Stimulated activated CD8-positive, alpha-beta memory T cell treated with anti-CD3 and anti-CD28 coated beads, Interleukin-15, amount 100 ng/mL, for 4 hours (primary cell): Measurements from ENCODE around the gene EQTN.

Experiments
- DNase-seq, 2 donors: peaks; one replicate each; pipeline ENCODE4 v3.0.0-alpha.2; 2020; ENCODE audit warnings: low read depth in 2 of 2

Gene EQTN

DNA sequence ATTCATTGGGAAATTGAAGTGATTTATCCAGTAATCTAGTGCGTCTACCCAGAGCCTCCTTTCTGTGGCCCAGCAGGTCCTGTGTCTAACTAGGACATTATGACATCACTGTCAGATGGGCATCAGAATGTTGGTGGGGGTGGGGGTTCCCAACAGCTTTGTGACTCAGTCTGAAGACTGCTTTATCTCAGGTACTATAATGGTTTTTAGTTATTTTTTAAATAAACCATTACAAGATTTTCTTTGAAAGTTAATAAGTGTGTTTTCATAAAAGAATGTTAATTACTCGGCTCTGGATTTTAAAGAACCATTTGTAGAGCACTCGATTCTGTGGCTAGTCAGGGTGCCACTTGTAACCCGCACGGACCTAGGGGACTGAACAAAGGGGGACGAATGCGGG lies at the start of gene EQTN:
Gene EQTN (minus strand): TSS at position 101 of the 400 bp plus-strand sequence. CDS start 95 bp downstream, at position 6.
- DNase-seq, result no peak

DNA sequence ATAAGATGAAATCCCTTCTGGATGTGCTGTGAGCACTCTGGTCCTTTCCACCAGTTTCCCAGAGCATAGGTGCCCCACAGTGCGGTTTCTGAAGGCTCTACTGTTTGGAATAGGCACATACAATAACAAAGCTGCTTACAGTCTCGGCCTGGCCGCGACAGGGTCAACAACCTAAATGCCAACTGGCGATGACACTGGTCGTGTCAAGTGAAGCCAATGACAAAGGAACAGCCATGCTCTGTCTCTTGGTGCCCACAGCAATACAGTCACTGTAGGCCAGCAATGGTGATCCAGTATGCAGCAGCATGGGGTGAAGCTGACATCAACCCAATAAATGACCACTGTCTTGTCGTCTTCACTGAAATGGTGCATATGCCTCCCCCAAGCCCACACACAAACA lies 47.8 kb upstream of the EQTN start:
- no peak for DNase-seq

DNA sequence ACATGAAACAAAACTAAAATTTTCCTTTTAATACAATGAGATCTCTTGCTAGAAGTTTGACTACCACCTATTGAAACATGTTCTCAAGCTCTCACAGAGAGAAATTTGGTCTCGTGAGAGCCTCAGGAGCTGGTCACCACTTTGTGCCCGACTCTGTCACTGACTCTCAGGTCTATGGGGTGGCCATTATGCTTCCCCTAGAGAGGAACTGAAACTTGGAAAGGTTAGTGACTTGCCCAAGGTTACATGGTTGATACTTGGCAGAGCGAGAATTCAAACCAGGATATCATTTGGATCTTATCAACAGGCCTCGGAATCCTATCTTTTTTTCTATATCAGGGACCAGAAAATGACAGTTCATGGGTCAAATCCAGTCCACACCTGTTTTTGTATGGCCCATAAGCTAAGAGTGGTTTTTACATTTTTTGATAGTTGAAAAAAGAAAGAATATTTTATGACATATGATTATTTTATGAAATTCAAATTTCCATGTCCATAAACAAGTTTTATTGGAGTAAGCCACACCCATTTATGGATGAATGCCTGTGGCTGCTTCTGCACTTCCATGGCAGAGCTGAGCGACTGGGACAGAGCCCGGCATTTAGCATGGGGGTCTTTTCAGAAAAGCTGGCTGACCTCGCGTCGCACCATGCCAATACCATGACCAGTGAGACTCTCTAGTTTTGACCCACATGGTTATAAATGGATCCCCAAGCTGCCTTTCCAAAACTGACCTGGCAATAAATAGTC lies 44.8 kb upstream of the EQTN start:
- DNase-seq, result no peak

DNA sequence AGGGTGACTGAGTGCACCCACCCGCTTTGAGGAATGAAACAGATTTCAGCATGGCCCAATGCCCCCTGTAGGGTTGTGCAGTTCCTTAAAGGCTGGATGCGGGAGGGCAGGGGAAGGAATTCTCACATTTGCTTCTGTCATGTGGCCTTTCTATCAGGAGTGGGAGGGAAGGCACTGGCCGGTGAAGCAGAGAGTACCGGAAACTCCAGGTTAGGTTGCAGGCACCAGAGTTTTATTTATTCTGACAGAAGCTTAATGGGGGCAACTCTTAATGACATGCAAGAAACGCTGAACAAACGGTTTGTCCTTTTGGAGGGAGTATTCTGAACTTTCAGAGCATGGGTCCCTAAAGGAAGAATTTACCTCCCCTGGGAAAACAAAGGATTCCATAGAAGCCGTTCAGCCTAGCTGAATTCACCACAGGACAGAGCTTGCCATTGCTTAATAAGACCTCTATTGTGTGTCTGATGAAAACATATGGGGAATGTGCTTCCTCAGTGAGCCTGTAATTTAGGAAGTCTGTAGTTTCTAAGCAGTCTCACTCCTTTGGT lies 44.1 kb upstream of the EQTN start:
- DNase-seq, result no peak

DNA sequence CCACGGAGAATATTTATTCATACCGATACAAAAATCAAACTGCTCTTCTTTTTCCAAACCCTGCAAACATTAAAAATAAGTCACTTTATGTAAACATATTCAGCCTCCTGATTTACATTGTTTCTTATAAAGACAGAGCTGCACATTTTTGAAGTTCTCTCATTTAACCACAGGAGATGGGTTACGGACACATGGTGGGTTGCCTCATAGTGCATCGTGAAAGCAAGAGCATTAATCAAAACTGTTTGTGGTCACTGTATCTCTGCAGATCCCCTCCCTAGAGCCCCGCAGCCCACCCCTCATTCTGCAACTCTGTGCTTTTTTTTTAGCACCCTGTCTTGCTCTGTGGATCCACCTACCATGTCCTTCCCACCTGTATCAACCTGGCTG lies 43.3 kb upstream of the EQTN start:
- DNase-seq, result no peak

DNA sequence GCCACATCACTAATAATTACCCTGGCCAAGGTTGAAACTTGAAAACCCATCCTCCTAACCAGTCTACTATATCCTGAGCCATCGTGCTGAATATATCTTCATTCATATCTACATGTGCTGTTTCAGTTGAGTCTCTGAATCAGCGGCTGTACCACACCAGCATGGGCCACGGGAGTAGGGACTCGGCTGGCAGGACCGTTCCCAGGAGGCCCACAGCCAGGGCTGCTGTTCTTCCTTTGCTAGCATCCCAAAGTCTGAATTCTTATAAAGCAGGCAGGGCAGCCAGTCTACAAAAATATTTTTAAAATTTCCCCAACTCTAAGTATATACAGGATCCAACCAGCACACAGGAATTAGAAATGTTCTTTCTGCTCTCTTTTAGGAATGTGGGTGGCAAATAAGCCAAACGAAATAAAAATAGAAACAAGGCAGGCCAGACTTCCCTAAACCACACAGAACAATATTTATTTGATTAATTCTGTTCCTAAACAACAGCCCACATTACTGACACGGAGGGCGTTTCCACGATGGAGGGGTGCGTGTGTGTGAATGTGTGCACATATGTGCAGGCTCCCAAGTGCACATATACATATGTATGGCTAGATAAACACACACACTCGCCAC lies 42.8 kb upstream of the EQTN start:
- no peak for DNase-seq

DNA sequence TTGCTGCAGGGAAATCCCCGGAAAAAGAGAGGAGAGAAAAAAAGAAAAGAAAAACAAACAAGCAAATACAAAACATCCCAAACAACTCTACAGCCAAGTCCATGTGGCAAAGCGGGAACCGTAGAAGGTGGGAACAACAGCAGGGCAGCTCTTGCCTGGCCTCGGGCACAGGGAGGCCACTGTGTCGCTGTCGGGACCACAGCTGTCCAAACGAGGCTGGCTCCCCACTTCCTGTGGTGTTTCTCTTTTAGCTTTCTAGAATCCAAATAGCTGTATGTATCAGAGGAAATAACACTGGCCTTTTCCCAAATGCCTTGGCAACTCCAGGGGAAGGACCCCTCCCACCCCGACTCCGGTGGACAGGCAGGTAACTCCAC lies 41.6 kb upstream of the EQTN start:
- no peak for DNase-seq

DNA sequence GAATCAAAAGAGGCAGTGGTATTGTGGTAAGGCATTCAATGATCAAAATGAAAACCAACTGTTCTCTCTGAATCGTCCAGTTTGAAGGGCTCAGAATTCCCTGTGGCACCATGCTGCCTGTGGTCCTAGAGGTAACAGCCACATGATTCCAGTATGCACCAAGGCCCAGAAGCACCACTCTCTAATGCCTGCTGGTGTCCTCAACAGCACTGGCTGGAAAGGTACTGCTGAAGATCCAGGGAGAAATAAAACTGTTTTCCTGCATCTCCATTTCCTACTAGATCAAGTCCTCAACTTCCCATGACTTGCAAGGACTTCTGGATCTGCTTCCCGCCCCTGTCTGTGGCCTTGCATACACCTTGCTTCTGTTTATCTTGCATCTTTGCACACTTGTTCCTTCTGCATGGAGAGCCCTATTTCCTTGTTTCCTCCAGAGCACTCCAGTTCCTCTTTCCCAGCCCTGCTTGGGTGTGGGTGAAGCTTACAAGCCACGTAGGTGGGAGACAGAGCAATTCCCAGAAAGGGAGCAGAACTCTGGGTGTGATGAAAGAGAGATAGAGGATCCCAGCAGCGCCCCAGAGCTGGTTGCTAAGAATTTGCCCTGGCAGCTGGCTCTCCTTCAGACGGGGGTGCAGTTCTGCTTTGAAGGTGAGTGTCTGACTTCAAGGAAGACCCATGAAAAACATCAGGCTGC lies 41.0 kb upstream of the EQTN start:
- no peak for DNase-seq

DNA sequence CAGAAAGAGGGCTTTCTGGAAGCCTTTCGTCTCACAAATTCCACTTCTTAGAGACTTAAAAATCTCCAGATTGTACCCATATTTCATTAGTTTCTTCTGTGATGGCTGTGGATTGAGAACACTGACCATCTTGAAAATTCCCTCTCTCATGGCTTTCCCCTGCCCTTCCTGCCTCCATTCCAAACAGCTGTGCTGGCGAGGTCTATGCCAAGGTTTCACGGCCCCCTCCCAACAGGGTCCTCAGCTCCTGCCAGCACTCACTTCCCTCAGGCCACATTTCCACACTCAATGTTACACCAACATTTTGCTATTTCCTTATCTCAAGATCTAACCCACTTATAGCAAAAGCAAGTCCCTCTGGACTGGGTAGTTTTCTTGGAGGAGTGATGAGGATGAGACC lies 40.3 kb upstream of the EQTN start:
- DNase-seq, result no peak

DNA sequence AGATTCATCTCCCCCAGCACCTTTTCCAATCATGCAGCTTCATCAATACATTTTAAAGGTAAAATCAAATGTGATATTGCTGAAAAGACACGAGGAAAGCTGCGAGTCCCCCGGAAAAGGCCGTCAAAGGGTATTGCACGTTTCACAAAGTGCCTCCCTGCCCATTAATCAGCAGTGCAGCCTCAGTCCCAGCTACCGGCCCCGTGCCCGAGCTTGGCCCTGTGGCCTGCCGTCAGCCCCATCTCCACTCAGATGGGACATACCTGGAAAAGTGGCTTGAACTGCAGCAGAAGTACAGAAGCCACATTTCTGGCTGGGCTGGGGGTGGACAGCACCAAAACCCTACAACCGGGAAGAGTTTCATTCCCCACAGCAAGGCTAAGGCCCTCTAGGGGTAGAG lies 39.9 kb upstream of the EQTN start:
- no peak for DNase-seq

DNA sequence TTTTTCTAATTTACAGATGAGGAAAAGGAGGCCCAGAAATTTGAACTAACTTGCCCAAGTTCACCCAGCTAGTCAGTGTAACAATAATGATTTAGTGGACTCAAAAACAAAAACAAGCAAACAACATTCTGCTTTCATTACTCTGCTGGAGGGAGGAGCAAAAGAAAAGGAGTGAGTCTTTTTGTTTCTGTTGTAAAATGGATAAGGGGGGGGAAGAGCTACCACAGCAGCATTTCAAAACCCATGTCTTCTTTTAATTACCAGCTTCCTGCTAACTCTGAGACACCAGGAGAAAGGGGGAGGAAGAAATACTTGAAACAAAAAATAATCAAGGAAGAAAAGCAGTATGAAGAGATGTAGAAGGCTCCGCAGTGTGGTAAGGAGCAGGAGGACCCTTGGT lies 39.2 kb upstream of the EQTN start:
- DNase-seq, result no peak

DNA sequence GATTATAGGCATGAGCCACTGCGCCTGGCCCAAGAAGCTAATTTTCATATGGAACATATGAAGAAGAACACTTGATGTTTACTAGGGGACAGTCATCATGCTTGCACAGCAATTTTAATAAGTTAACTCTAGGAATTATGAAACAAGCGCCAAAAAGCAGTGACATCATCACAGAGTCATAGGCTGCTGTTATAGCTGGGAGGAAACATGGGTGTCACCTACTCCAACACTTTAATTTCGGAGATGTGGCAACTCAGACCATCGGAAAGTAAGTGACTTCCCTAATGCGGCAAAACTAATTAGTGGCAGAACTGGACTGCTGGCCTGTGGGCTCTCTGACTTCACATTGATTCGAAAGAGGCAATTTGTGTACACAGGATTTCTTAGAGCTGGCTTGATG lies 38.1 kb upstream of the EQTN start:
- DNase-seq, result no peak

DNA sequence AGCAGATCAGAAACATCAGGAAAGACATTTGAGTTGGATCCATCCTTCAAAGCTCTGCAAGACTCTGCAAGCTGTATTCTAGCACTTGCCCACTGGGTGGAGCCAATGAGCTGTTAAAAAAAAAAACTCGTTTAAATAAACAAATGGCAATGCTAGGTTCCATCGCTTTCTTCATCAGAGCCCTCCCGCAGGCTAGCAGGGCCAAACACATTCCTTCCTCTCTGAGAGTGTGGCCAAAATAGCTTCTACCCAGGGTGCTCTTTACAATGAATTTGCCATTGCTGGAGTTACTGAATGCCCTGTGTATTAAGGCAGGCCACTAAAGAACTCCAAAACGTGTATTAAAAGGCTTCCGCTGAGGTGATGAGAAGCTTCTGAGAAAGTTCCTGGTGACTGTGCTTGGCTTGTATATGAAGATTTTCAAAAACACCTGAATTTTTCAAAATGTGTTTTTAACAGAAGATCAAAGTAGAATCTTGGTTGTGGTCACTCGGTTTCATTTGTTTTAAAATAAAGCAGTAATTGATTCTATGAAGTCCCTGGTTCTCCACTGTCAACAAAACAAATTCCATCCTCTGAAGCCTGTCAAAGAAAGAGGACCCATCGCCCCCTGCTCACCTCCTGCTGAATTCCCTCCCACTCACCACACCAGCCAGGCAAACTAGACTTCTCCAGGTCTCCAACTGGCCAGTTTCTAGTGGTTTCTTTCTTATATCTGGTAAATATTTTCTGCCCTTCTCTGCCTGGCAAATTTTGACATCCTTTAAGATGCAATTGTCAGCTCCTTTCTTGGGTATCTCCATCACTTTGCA lies 36.5 kb upstream of the EQTN start:
- no peak for DNase-seq

DNA sequence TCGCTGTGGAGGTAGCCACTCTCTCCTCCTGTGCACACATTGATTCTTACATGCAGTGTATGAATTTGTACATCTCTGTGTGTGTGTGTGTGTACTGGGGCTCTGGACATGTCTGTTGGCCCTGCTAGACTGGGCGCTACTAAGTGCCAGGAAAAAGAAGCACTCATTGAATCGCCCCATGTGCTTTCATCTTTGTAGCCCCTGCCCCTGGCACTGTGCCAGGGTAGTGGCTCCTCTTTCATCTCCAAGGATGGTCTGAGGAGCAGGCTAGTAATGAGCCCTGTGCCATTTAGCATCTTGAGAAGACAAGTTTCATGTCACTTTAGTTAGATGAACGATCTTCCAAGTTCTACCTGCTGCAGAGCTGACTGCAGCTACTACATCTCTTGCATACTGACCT lies 34.4 kb upstream of the EQTN start:
- DNase-seq, result no peak

DNA sequence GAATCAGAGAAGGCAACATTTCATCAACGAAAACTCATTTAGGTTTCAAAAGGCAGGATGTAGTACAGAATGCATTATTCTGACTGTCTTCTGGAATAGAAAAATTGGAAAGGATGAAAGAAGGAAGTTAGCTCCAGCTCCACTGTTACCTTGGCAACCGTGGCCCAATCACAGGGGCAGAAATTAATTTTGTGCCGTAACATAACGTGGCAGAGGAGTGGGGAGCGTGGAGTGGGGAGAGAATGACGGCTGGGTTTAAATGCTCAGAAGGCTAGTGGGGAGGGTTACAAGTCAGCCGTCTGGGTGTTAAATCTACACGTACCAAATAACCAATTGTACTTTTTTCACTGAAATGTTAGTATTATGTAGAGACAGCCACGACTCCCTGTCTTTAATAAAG lies 32.3 kb upstream of the EQTN start:
- no peak for DNase-seq

DNA sequence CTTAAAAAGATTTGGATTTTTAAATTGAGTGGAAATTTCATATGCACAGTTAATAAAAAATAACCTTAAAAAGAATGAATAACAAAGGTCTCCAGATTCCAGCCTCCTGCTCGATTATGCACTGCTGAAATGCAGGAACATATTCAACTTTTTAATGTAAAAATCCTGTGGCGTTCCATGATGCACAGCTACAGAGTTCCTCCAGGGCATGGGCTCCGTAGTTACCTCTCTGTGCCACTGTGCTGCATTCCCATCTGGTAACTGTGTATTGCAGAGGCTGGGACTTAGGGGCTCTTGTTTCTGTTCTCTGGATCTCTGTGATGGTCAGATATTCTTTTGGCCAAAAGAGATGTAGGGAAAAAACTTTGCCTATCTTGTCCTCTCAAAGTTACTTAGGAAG lies 31.5 kb upstream of the EQTN start:
- no peak for DNase-seq

DNA sequence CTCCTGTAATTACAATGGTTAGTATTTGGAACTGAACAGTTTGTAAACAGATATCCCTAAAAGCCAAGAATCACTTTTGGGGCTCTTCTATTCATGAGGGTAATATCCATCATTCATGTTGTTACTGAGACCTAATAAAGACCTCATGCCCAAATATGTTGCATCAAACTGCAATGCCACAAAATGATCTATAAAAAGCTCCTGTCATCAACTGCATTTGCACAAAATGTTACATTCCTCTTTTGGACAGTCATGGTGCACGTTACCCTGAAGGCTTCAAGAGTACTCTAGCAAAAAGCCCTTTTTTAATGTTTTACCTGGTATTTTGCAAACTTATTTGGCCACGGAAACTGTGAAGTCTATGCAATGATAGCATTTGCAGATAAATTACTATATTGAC lies 14.2 kb upstream of the EQTN start:
- no peak for DNase-seq

DNA sequence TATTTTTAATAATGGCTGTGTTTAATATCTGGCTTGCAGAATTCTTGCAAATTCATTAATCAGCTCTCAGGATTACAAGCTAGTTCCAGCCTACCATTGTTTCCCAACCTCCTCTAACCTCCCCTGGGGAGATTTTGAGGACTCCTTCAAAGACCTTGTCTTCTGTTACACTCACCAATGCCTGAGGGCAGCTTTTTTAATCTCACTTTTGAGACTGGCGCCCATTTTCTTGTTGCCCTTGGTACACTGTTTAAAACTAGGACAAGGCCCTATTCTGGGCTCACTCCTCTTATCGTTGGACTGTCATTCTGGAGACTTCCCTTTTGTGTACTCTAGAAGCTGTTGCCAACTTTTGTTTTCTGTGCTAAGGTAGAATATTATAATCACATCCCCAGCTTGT lies 13.6 kb upstream of the EQTN start:
- no peak for DNase-seq

DNA sequence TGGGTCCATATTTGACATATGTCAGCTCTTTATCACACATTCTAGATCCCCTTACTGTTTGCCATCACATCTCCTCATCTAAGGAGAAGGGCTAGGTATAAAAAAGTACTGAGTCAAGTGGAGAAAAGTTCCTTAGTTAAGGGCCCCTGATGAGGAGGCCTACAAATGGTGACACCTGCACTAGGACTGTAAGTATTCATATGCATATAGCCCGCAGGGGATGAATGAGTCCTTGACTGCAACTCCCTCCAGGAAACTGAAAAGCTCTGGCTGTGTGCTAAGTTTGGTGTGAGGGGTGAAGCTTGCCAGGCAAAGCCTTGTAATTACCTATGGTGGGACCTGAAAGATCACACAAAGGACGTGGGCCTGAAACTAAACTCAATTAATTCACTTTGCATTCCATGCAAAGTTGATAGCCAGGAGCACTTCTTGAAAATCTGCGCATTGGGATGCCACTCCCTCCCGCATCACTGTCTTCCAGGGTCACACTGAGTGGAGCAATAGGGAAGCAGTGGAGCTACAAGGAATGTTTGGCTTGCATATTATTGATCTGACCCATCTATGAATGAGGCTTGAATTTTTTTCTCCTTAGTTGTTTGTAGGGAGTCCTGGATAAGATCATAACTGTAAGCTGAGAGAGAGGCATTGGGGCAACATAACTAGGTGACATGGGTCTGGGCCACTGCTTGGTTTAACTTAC lies 11.9 kb upstream of the EQTN start:
- no peak for DNase-seq

DNA sequence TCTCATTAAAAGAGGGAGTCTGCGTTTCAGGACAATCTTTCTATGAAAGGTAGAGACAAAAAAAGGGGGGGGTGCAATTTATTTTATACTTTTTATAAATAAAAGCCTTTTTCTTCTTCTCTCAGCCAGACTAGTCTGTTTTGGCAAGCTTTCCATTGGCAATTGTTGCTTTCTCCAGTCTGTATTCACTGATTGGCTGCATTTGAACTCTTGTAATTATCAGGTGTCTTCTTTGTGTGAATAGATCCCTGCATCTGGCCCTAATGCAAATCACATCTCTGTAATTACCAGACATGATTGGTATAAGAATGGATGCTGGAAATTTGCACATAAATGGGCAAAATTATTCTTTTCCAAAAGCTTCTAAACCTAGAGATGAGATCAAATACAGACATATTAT lies 7.6 kb upstream of the EQTN start:
- no peak for DNase-seq

DNA sequence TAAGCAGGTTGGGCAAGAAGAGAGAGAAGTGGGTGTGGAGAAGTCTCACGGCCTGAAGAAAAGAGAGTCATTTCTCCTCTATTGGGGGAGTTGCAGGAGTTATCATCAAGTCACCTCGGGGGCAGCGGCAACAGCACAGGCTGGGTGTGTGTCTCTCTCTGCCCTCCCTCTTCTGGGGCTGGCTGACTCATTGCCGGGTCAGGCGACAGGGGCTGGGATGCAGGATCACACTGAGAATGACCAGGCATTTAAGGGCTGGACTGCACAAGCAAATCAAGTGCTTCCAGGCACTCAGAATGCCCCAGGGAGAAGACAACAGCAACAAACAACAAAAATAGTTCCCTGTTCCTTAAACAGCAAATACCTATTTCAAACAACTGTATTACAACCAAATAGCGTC lies 6.3 kb upstream of the EQTN start:
- no peak for DNase-seq

DNA sequence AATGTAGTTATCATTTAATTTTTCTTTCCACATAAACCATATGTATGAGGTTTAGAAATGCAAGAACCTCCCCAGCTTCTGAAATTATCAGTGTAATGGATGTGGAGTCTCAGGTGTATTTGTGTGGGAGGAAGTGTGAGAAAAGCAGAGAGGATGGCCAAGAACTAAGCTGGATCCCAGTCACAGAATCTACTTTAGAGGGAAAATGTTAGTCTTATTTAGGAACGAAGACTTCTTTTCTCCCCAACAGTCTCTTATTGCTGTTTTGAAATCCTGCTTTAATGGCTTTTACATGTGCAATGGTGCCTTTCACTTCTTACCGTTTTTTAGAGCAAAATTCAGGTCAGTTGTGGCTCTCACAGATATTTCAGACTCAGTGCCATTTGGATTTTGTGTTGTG lies 3.0 kb downstream of the EQTN start:
- DNase-seq, result no peak
